IMR-90 (cell line): ENCODE data around the gene HMG20A. TPM values are rescaled to one million over a fixed set of nuclear protein-coding genes. Genes with fewer than 3 reads are reported as not detected.

ENCODE experiments used
- ATAC-seq: fragments of 200-7000 bp; cut with Tn5 transposase; 2 replicates; pipeline ENCODE4 v1.9.1; 2020; ENCODE audit warnings: low read depth, mild to moderate bottlenecking, moderate library complexity
- BruUV-seq: library from RNA; stranded (reverse); fragments of 400-500 nt; replicated peaks from 2 replicates; lab custom pipeline; 2021; lab: Mats Ljungman, UMichigan
- CTCF ChIA-PET: fragments of 300-600 bp; formaldehyde crosslinking; extraction: SDS; loops from one replicate; lab custom pipeline; 2021; ENCODE audit warnings: antibody characterized with exemption; lab: Yijun Ruan, JAX
- POLR2A ChIA-PET: fragments of 300-600 bp; sonication (Branson Sonifier 250); formaldehyde crosslinking; loops from one replicate; lab custom pipeline; 2022; ENCODE audit warnings: antibody characterized with exemption; ENCODE audit not compliant: unreplicated experiment; lab: Charles Lee
- DNase-seq: peaks from one replicate; pipeline ENCODE4 v3.0.0; 2013
- H2AFZ ChIP-seq: replicated peaks from 2 replicates; pipeline ENCODE3; 2013; ENCODE audit warnings: low read length, mild to moderate bottlenecking; ENCODE audit not compliant: poor library complexity
- H2AK5ac ChIP-seq: 2 replicates; pipeline ENCODE4 v1.6.1; 2013; ENCODE audit warnings: low read depth, low read length, inconsistent platforms
- H2AK9ac ChIP-seq: replicated peaks from 2 replicates; pipeline ENCODE3; 2013; ENCODE audit warnings: mild to moderate bottlenecking, low read depth, low read length, moderate library complexity; ENCODE audit not compliant: poor library complexity
- H2BK120ac ChIP-seq: 2 replicates; pipeline ENCODE4 v1.6.1; 2013; ENCODE audit warnings: low read depth, low read length, inconsistent platforms
- H2BK15ac ChIP-seq: 3 replicates; pipeline ENCODE4 v1.6.1; 2013; ENCODE audit warnings: low read depth, low read length, inconsistent platforms
- H2BK20ac ChIP-seq: 2 replicates; pipeline ENCODE4 v1.6.1; 2013; ENCODE audit warnings: low read depth, mild to moderate bottlenecking, inconsistent platforms, low read length, moderate library complexity
- H2BK5ac ChIP-seq: 2 replicates; pipeline ENCODE4 v1.6.1; 2013; ENCODE audit warnings: mild to moderate bottlenecking, low read depth, low read length, inconsistent platforms; ENCODE audit not compliant: poor library complexity, severe bottlenecking
- H3K14ac ChIP-seq: replicated peaks from 2 replicates; pipeline ENCODE4 v1.6.1; 2013; ENCODE audit warnings: low read depth, low read length, inconsistent platforms
- H3K18ac ChIP-seq: 2 replicates; pipeline ENCODE4 v1.6.1; 2013; ENCODE audit warnings: low read depth, low read length, control low read depth
- H3K23ac ChIP-seq: 2 replicates; pipeline ENCODE4 v1.6.1; 2013; ENCODE audit warnings: low read depth, low read length, inconsistent platforms
- H3K27ac ChIP-seq: 2 replicates; pipeline ENCODE4 v1.5.1; 2013; ENCODE audit warnings: mild to moderate bottlenecking, control low read depth, low read length; ENCODE audit not compliant: insufficient read depth
- H3K27me3 ChIP-seq: 2 replicates; pipeline ENCODE4 v1.6.1; 2013; ENCODE audit warnings: low read length; ENCODE audit not compliant: control insufficient read depth, insufficient read depth
- H3K36me3 ChIP-seq: 2 replicates; pipeline ENCODE4 v1.6.1; 2013; ENCODE audit warnings: low read length, mixed read lengths; ENCODE audit not compliant: control insufficient read depth, insufficient read depth
- H3K4ac ChIP-seq: 2 replicates; pipeline ENCODE4 v1.6.1; 2013; ENCODE audit warnings: low read depth, low read length, inconsistent platforms
- H3K4me1 ChIP-seq: 2 replicates; pipeline ENCODE4 v1.6.1; 2013; ENCODE audit warnings: low read length, mixed read lengths; ENCODE audit not compliant: control insufficient read depth, insufficient read depth
- H3K4me2 ChIP-seq: 2 replicates; pipeline ENCODE4 v1.6.1; 2013; ENCODE audit warnings: low read depth, mild to moderate bottlenecking, control low read depth, low read length, moderate library complexity
- H3K4me3 ChIP-seq: 2 replicates; pipeline ENCODE4 v1.5.1; 2013; ENCODE audit warnings: low read depth, mild to moderate bottlenecking, control low read depth, low read length, moderate library complexity; ENCODE audit not compliant: insufficient read depth
- H3K56ac ChIP-seq: 2 replicates; pipeline ENCODE4 v1.6.1; 2013; ENCODE audit warnings: low read length, inconsistent platforms; ENCODE audit not compliant: insufficient read depth; ENCODE audit errors: extremely low read depth
- H3K79me1 ChIP-seq, 2 experiments: 2 replicates each; pipeline ENCODE4 v1.6.1; 2013; ENCODE audit warnings: low read length in 2 of 2, inconsistent platforms in 1 of 2, low read depth in 1 of 2
- H3K9ac ChIP-seq: 2 replicates; pipeline ENCODE4 v1.6.1; 2013; ENCODE audit warnings: low read depth, low read length, control low read depth
- H3K9me1 ChIP-seq: 2 replicates; pipeline ENCODE4 v1.6.1; 2013; ENCODE audit warnings: low read length, inconsistent platforms; ENCODE audit not compliant: insufficient read depth
- H3K9me3 ChIP-seq: 2 replicates; pipeline ENCODE4 v1.6.1; 2013; ENCODE audit warnings: low read length; ENCODE audit not compliant: control insufficient read depth, insufficient read depth
- H4K20me1 ChIP-seq: 2 replicates; pipeline ENCODE4 v1.6.1; 2013; ENCODE audit warnings: low read length, inconsistent platforms; ENCODE audit not compliant: insufficient read depth
- H4K5ac ChIP-seq: 2 replicates; pipeline ENCODE4 v1.6.1; 2013; ENCODE audit warnings: mild to moderate bottlenecking, low read depth, low read length, control low read depth
- H4K8ac ChIP-seq, 2 experiments: 2 replicates each; pipeline ENCODE4 v1.6.1; 2013; ENCODE audit warnings: low read depth in 2 of 2, low read length in 2 of 2, control low read depth in 1 of 2, inconsistent platforms in 1 of 2
- H4K91ac ChIP-seq: 2 replicates; pipeline ENCODE4 v1.6.1; 2013; ENCODE audit warnings: low read depth, low read length, inconsistent platforms; ENCODE audit not compliant: insufficient read depth
- CEBPB ChIP-seq: IDR thresholded peaks from 2 replicates; pipeline ENCODE4 v1.6.1; 2012; ENCODE audit warnings: low read depth, low read length, improper control_type of control experiment
- FOS ChIP-seq: fragments of 150-350 bp; IDR thresholded peaks from 2 replicates; pipeline ENCODE4 v1.6.1; 2016; ENCODE audit warnings: low read depth, low read length
- MAFK ChIP-seq: IDR thresholded peaks from 2 replicates; pipeline ENCODE4 v1.6.1; 2012; ENCODE audit warnings: low read depth, low read length, improper control_type of control experiment
- MXI1 ChIP-seq: IDR thresholded peaks from 2 replicates; pipeline ENCODE4 v1.6.1; 2012; ENCODE audit warnings: low read depth, mild to moderate bottlenecking, low read length, moderate library complexity, borderline replicate concordance
- NFE2L2 ChIP-seq: fragments of 150-350 bp; IDR thresholded peaks from 2 replicates; pipeline ENCODE4 v1.6.1; 2016; ENCODE audit warnings: low read depth, mild to moderate bottlenecking, low read length
- POLR2A ChIP-seq: IDR thresholded peaks from 2 replicates; pipeline ENCODE4 v1.6.1; 2012; ENCODE audit warnings: mild to moderate bottlenecking, low read depth, low read length
- RAD21 ChIP-seq: IDR thresholded peaks from 2 replicates; pipeline ENCODE4 v1.6.1; 2012; ENCODE audit warnings: low read length, improper control_type of control experiment
- RFX5 ChIP-seq: IDR thresholded peaks from 2 replicates; pipeline ENCODE4 v1.8.0; 2012; ENCODE audit warnings: low read depth, mild to moderate bottlenecking, low read length, moderate library complexity
- SMC3 ChIP-seq: fragments of 150-350 bp; IDR thresholded peaks from 2 replicates; pipeline ENCODE4 v1.6.1; 2016; ENCODE audit warnings: low read depth, mild to moderate bottlenecking, antibody characterized with exemption, low read length, moderate library complexity
- WGBS, 2 experiments: methylation state at CpG; one replicate each; pipeline versions ENCODE4 v1.1.5 to v1.1.7; 2013; ENCODE audit warnings: missing lambda C conversion rate in 2 of 2; ENCODE audit not compliant: insufficient read length in 1 of 2; ENCODE audit errors: extremely low coverage in 2 of 2; 5-methylcytosine and 5-hydroxymethylcytosine counted together
- dilution Hi-C: fragments of 300-500 bp; cut with HindIII; formaldehyde crosslinking; loops from one replicate; pipeline ENCODE4 v1.14.3; 2018; ENCODE audit warnings: low sequenced_read_pairs; ENCODE audit not compliant: unreplicated experiment
- in situ Hi-C: fragments of 300-500 bp; cut with MboI; formaldehyde crosslinking; loops from 3 replicates; pipeline ENCODE4 v1.14.3; 2019; ENCODE audit warnings: low sequenced_read_pairs, inconsistent platforms, mixed read lengths
- intact Hi-C: fragments of 100-400 bp; cut with micrococcal nuclease; formaldehyde crosslinking; loops from 2 replicates; pipeline ENCODE4 v1.10.0; 2022
- polyA plus RNA-seq, 3 experiments: library from polyadenylated mRNA; depleted of rRNA; stranded (reverse); fragments of >200 nt; gene quantifications; 2 replicates each; pipeline ENCODE4 v1.2.3, GENCODE V29; 2012; ENCODE audit warnings: low replicate concordance in 1 of 3
- total RNA-seq: library from RNA; depleted of rRNA; stranded (reverse); fragments of >200 nt; gene quantifications from 2 replicates; pipeline ENCODE4 v1.2.3, GENCODE V29; 2012
- TF ChIP-seq, protein P1 (sequence below): conservative IDR thresholded peaks from 2 replicates; pipeline ENCODE4 v1.5.1; 2012; ENCODE audit warnings: mild to moderate bottlenecking, low read depth, low read length, improper control_type of control experiment
- TF ChIP-seq, protein P2 (sequence below): fragments of 150-350 bp; IDR thresholded peaks from 2 replicates; pipeline ENCODE4 v1.6.1; 2016; ENCODE audit warnings: low read depth, mild to moderate bottlenecking, low read length, moderate library complexity, borderline replicate concordance

HMG20A gene
- total and polyA plus RNA-seq, 2 of the 4 experiments (the other 2 are of a cell fraction): 22.3 to 25.3 TPM

GRCh38 chr15:77387365-77388105 is 33.2 kb upstream of the HMG20A start:
- Histone ChIP-seq H3K14ac (no peak overlapping the region), H3K27ac (no peak overlapping the region), H2AK5ac (no peak overlapping the region), H3K9me3 (no peaks in the 10 kb centered on the region), H3K4me2 (no peak overlapping the region), H2AFZ (no peak overlapping the region), H4K8ac (no peak overlapping the region), H3K56ac (no peak overlapping the region), H4K5ac (no peak overlapping the region), H2BK15ac (no peak overlapping the region), H3K9ac (no peak overlapping the region), H3K27me3 (no peaks in the 10 kb centered on the region), H3K4me3 (no peak overlapping the region), H3K4ac (no peak overlapping the region), H2BK5ac (no peak overlapping the region), H4K20me1 (peaks cover 90% of the 10 kb centered on the region), H4K91ac (no peak overlapping the region), H3K23ac (no peak overlapping the region), H2BK120ac (no peak overlapping the region), H2AK9ac (no peak overlapping the region), H3K18ac (no peak overlapping the region), H3K9me1 (peaks cover 10% of the 10 kb centered on the region; the same call in 1 of the 2 replicates), H3K36me3 (no peaks in the 10 kb centered on the region), H3K4me1 (peaks cover 12% of the 10 kb centered on the region), H2BK20ac (no peak overlapping the region), H3K79me1 (peaks cover 20 to 76% of the 10 kb centered on the region in 2 experiments)
- POLR2A ChIA-PET: no interaction called here
- ATAC-seq: no peak
- WGBS, 2 experiments: no CpG with 5 or more reads among the region's 2 CpGs
- dilution Hi-C loops (no loop called here), intact Hi-C loops (no loop called here), in situ Hi-C loops (no loop called here)
- DNase-seq: peak; percentile 16
- TF ChIP-seq RFX5 (no peak), SMC3 (no peak), MAFK (no peak), MXI1 (no peak), POLR2A (no peak), CEBPB (no peak), NFE2L2 (no peak), FOS (no peak), RAD21 (no peak)
- TF ChIP-seq, protein P1, sequence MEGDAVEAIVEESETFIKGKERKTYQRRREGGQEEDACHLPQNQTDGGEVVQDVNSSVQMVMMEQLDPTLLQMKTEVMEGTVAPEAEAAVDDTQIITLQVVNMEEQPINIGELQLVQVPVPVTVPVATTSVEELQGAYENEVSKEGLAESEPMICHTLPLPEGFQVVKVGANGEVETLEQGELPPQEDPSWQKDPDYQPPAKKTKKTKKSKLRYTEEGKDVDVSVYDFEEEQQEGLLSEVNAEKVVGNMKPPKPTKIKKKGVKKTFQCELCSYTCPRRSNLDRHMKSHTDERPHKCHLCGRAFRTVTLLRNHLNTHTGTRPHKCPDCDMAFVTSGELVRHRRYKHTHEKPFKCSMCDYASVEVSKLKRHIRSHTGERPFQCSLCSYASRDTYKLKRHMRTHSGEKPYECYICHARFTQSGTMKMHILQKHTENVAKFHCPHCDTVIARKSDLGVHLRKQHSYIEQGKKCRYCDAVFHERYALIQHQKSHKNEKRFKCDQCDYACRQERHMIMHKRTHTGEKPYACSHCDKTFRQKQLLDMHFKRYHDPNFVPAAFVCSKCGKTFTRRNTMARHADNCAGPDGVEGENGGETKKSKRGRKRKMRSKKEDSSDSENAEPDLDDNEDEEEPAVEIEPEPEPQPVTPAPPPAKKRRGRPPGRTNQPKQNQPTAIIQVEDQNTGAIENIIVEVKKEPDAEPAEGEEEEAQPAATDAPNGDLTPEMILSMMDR: no peak
- TF ChIP-seq, protein P2, sequence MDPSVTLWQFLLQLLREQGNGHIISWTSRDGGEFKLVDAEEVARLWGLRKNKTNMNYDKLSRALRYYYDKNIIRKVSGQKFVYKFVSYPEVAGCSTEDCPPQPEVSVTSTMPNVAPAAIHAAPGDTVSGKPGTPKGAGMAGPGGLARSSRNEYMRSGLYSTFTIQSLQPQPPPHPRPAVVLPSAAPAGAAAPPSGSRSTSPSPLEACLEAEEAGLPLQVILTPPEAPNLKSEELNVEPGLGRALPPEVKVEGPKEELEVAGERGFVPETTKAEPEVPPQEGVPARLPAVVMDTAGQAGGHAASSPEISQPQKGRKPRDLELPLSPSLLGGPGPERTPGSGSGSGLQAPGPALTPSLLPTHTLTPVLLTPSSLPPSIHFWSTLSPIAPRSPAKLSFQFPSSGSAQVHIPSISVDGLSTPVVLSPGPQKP: no peak
- no TSS peak for BruUV-seq
- CTCF ChIA-PET: no interaction called here
